HG03097 (cell line): ENCODE measurements around the gene NFASC.

Source experiments
- ATAC-seq: cut with Tn5 transposase; IDR thresholded peaks from one replicate; pipeline ENCODE4 v1.9.1; 2021; ENCODE audit not compliant: unreplicated experiment, low FRiP score

NFASC gene

DNA sequence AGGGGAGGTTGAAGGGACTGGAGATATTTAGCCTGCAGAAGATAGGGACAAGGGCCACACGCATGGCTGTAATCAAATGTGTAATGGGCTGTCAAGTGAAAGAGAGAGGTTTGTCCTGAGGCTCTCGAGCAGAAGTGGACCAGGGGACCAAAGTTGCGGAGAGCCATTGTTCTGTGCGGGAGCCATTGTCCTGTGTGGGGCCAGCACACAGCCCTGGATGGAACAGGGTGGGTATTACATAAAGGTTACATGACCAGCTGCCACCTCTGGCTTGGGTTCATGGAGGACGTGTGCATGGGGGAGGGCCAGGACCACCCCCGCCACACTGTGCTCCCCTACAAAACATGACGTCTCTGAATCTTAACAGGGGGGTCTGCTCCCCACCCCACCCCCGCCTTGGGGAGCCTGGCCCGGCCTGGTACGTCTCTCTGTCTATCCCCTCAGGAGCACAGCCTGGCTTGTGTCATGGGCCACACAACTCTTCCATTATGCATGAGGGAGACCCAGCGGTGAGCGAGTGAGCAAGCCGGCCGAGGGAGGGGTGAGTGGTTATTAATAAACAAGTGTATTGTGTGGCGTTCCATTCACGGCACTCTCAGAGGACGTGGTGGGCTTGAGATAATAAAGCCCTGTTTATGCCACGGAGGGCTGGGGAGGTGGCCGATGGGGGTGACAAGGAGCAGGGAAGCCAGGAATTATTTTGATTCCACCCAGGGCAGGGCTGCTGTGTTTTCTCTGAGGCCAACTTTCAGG is at the start of gene NFASC:
Gene NFASC, plus strand, starts transcription at position 703 of the 753 bp plus-strand sequence. CDS start 73,454 bp downstream, outside the sequence.
- ATAC-seq = no peak

DNA sequence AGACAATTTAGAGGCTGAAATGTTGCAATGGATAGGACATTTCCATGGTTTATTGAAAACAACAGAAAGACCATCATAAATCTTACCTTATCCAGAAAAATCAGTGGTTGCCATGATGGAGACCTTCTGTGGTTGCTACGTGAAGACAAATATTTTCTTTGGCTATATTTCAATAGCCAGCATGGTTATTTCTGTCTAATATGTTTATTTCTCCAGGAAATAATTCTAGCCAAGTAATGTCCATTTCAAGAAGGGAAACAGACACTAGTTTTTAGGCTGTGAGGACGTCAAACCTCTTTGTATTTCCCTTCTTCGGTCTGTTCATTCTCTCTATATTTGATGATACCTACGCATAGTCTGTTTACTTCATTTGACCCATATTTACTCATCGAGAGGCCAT is 49.2 kb upstream of the NFASC start:
- ATAC-seq = no peak

DNA sequence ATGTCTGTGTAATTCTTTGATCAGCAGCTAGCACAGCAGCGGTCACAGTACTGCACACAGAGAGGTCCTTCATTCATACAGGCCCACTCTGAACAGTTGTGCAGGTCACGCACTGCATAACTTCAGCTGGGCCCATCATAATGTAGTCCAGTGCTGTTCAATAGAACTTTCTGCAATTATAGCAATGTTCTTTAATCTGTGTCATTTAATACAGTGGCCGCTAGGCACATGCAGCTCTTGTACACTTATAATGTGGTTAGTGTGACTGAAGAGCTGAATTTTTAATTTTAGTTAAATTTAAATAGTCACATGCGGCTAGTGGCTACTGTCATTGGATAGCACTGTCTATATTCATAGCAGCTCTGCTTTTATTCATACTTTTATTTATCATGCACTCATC is 48.7 kb upstream of the NFASC start:
- ATAC-seq = no peak

DNA sequence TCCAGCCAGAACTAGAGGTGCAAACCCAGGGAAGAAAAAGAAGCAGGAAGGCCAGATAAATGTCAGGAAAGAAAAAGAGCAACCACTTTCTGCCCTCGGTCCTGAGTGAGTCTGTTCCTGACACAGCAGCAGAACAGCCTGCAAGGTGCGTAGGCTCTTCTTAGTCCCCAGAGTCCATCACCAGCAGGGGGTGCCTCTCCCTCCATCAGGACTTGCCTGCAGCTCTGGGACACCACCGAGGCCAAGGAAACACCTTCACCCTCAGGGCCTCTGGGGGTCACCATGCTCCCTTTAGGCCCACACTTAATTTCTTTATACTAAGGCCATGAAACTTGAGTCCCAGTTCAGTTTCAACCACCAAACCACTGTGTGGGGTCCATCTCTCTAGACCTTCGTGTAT is 43.7 kb upstream of the NFASC start:
- ATAC-seq = no peak

DNA sequence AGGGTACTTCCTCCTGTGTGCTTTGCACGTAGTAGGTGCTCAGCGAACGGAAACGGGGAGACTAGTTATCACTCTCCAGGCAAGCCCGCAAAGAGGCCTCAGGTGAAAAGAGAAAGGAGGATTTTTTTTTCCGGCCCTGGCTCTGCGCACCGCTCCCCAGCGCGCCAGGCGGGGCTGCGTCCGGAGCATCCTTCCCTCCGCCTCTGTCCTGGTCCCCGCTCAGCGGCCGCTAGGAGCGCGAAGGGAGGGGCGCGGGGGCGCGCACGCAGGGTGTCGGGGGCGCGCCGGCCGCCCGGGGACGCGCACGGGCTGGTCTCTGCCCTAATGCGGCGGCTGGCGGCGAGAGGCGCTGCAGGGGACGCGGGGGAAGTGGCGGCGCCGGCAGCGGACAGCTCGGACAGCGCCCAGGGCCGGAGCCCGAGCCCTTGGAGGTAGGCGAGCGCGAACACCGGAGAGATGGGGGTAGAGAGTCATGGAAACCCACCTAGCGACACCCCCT is 42.3 kb upstream of the NFASC start:
- no peak for ATAC-seq

DNA sequence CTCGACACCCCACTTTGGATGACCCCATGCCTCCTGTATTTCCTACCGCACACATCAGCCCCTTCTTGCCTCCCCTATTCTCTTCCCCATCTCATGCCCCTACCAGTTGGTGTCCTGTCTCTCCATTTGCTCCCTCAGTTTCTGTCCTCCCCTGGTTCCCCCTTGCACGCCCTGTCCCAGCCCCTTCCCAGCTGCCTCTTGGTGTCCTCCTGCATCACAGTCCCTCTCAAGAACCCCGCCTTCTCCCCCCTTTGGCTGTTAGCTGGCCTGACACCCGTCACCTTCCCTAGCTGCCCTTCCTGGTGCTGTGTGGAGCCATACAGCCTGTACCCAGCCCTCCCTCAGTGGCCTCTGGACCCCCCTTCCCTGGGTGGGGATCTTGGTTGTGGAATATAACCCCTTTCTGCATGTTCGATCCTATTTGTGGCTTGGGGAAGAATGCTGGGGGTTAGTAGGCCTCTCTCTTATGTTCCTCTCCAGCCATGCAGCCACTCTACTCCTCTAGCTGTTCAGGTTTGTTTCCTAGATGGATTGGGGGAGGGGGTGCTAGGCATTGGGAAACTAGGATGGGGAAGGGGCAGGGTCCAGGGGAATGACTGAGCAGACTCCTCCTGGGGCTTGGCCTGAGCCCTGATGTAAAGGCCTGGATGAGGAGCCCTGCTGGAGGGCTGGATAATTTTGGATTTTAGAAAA is 41.4 kb upstream of the NFASC start:
- no peak for ATAC-seq

DNA sequence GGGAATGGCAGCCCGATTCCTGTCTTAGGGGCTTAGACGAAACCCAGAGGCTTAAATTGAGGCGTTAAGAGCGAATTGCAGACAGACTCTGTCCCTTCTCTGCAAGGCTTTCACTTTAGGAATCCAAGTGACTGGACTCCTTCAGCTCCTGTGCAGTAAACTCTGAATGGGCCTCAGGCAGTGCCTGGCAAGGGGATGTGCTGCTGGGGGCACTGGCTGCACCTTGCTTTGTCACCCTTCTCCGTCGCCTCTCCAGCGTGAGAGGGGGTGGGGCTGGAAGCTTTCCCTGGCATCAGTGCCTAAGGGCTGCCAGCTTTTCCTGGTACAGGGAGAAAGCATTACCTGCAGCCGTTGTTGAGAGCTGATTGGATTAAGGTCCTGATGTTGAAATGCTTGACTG is 39.9 kb upstream of the NFASC start:
- no peak for ATAC-seq

DNA sequence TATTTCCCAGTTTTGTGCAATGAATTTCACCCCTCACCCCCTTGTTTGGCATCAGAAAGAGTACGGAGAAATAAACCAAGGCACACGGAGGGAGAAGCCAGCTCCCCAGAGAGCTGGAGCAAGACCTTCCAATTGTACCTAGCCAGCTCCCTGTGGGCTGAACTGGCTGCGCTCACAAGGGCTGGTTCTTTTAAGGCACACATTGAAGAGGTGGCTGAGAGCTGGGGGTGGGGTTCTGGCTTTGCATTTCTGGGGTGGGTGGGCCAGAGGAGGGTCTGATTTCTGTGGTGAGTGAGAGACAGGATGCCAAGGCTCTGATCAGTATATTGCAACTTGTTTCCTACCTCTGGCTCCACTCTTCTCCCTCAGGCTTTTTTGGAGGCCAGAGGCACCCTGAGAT is 39.5 kb upstream of the NFASC start:
- ATAC-seq = no peak

DNA sequence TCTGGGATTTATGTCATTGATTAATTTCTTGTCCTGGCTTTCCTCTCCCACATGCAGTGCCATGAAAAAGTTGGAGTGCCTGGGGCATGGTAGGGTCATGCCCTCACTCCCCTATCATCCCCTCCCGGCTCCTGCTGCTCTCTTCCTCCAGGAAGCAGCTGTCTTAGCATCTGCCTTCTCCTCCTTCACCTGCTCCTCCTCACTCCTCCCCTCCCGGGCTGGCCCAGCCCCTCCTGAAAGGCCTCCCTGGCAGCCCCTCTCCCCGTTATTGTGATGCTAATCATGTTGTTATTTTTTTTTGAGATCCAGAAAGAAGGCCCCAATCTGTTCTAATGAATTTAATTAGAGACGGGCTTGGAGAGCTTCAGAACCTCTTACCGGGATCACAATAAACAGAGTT is 36.3 kb upstream of the NFASC start:
- no peak for ATAC-seq

DNA sequence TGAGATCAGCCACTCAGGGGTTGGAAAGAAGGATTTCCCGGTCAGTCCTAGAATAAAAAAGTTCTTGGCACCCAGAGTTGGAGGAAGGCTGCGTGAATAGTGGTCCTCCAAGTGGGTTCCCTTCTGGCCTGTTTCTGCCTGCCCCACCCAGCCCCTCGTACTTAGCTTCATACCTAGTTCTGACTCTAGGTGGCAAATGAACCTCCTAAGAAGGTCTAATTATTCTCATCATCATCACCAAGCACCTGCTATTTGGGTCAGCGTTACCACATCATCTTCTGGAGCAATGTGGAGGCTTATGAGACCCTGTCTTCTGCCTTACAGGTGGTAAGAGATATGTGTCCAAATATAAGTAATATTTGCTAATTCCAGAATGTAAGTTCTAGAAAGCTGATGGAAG is 35.9 kb upstream of the NFASC start:
- ATAC-seq = no peak

DNA sequence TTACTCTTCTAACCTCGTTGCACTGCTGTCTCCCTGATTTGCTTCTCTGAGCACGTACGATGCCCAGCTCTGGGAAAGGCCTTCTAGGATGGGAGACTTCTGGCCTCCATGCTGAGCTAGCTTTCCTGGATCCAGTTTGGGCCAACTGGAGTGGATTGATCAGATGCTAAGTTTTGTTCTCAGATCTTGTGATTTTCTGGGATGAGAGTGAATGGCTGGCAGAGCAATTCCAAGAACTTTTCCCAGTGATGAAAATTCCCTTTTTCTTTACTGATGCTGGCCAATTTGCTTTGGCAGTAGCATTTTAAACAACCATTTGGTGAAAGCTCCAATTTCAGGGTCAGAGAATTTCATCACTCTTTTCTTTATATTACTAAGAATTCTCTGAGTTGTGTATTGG is 34.9 kb upstream of the NFASC start:
- no peak for ATAC-seq

DNA sequence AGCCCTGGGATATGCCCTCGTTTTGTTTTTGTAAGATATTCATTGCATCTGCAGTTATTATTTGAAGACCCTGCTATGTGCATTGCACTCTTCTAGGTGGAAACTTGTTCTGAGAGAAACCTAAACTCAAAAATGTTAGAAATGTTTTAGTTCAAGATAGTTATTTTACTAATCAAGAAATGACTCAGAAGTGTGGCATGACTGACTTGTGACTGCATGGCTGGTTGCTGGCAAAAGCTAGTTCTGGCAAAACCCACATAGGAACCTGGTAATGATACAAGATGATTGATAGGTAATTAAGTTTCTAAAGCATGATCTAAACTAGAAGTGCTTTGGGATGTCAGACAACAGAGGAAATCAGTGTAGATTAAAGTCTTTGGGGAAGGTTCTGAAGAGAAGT is 33.8 kb upstream of the NFASC start:
- no peak for ATAC-seq

DNA sequence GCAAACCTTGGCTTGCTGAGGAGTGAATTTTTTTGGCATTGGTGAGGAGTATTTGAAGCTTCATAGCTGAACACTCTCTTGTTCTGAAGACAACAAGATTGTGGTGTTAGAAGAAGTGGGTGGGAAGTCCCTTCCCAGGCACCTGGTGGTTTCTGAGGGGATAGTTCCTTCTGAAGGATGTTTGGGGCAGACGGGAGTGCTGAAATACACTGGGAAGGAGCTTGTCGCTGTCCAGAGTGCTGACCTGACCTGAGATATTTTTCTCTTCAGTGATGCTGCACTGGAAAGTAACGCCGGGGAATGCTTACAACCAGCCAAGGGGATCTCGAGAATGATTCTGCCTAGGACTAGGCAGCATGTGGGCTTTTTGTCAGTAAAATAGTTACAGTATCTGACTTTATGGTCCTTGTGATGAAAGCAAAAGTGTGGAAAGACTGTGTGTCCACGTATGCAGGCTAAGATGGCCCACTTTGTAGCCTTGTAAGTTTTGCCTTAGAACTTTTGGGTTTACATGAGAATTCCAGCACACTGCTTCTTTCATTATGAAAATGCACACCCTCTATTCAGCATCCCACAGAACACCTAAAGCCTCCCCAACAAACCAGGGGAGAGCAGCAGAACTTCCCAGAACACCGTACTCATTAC is 33.1 kb upstream of the NFASC start:
- no peak for ATAC-seq

DNA sequence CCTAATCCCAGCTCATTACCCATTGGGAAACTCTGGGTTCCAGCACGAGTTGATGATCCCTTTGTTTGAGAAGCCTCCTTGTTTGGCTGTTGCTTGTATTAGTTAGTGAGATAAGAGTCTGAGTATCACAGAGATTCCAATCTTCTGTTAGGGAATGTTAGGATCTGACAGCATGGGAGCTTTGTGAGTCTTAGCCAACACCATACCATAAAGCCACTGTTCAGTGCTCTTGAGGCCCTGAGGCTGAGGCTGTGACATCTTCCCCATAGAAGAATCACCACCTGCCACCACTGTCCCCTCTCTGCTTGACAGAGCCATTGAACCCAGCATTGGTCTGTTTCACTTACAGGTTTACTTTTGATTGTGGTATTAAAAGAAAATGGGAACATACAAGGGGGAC is 29.3 kb upstream of the NFASC start:
- ATAC-seq = no peak

DNA sequence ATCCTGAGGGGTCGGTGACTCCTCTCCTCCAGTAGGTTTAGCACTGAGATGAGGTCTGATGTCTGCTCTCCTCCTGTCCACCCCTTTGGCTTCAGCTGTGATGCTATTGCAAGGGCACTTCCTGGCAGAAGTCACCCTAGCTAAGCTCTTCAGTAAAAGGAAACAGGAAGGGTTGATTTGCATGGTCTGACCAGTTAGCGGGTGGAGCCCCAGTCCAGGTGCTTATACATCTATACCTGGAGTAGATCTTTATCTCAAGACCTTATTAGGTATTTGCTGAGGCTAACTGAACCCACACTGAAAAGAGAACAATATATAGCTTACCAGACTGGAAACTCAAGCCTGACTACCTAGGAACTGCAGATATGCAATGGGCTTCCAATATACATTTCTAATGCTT is 28.9 kb upstream of the NFASC start:
- no peak for ATAC-seq

DNA sequence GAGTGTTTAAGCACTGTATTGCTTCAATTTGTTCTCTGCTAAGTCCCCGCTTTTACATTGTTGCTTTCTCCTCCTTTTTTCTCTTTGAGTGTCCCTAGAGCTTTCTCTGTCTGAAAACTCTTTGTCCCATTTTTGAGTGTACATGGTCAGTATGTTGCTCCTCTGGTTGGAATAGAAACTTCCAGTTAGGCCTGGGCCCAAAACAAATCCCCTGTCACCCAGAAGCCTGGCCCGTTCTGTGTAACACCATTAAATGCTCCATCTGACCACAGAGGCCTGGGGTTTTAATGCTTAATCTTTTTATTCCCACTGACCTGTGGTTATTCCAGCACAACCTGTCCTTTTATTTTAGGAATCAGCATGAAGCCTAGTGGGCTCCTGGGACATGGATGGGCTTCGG is 28.3 kb upstream of the NFASC start:
- no peak for ATAC-seq

DNA sequence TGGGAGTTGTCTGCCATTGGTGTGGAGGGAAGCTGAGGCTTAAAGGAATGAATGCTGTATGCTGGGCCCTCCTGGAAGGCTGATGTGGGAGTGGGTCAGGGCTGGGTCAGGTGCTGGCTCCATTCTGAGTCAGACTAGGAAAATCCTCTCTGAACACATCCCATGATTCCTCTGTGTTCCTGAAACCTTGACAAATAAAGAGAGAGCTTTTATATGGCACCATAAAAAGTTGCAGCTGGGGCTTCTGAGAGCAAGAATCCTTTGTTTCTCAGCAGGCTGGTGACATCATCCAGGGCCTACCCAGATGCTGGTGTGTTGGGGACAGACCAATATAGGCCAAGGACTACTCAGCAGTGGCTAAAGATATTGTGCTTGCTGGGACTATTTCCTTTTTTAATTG is 27.8 kb upstream of the NFASC start:
- ATAC-seq = no peak

DNA sequence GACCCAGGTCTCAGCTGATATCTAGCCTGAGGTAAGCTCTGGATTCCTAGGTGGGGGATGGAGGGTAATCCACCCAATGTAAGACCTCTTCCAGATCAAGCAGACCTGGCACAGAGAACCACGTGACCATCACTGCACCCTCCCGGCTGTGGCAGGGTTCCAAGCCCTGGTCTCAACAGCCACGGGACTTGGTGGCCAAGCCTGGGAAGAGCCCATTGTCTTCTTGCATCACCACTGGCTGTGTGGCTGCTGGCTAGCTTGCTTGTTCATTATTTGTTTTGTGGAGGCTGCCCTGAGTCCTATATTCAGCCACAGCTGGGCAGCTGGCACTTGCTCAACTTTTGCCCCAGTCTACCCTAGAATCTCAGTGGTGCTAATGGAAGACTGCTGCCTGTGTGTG is 24.1 kb upstream of the NFASC start:
- ATAC-seq = no peak

DNA sequence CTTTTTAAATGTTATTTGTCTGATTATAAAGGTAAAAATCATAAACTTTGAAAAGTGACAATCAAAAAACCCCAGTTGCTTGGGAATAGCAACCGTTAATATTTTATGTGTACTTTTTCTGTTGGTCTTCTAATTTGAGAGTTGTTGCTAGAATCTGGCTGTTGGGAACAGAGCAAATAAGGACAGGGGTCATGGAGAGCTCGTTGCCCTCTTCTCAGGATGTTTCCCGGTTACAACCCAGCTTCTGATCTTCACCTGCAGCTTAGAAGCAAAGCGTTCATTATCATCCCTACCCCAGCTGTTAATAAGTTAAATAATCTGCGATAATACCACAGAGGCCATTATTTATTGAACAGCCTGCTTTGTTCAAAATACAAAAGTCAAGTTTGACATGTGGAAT is 22.1 kb upstream of the NFASC start:
- ATAC-seq = no peak

DNA sequence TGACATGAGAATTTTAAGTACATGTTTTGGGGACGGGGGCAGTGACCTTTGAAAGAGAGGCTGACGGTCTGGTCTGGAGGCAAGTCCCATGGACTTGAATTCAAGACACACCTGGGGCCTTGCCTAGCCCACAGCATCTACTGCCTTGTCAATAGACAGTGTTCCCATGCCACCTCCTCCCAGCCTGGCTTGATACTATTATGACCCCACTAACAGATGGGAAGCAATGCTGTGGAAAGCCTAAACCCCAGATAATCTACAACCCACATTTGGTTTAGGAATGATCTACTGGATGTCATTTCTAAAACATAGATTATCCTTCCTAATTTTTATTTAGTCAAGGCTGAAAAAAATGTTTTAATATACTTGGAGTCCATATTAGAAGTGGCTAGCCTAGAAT is 17.8 kb upstream of the NFASC start:
- ATAC-seq = no peak

DNA sequence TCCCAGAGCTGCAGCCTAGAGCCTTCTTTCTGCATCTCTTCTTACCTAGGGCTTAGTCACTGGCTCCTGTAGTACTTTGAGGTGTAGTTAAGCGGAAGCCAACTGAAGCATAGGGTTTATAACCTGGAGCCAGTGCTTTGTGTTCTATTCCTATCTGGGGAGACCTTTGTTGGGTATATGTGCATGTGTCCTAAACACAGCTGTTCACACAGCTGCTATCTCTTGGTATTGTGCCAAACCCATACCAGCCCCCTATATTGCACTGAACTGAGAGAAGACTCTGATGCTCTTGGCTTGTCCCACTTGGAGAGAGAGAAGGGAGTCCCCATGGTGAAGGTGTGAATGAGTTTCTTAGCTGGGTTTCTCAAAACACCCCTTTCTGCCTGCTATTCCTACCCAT is 17.2 kb upstream of the NFASC start:
- ATAC-seq = no peak

DNA sequence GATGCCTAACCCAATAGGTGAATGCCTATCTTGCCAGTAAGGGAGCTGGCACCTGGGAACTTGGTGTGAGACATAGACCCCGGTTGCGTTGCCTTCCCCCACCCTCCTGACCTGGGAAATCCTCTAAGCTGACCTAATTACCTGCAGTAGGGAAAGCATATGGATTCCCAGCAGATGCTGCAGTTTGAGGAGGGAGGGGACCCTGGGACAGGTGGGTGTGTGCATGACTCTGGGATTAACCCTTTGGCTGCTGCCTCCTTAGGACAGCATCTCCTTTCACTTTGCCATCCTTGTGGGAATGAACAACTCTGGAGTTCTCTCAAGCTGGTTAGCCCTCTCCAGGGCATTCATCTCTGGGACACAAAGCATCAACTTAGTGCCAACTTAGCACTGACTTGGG is 16.4 kb upstream of the NFASC start:
- no peak for ATAC-seq
